Keratinocyte (primary cell): ENCODE results near the gene CCL15.

ENCODE experiments used
- EZH2 ChIP-seq: IDR thresholded peaks from one replicate; pipeline ENCODE4 v1.6.1; 2012; ENCODE audit warnings: inconsistent platforms, mild to moderate bottlenecking, low read length, moderate library complexity
- TF ChIP-seq, protein P1 (sequence below), 3 experiments: IDR thresholded peaks in 1 of 3; conservative IDR thresholded peaks in 1 of 3; optimal IDR thresholded peaks in 1 of 3; 2 replicates in 2 of 3; 3 replicates in 1 of 3; pipeline versions ENCODE3 to v1.5.1; 2011; ENCODE audit warnings: low read length in 3 of 3, mild to moderate bottlenecking in 3 of 3, moderate library complexity in 2 of 3, control low read depth in 1 of 3, inconsistent platforms in 1 of 3; ENCODE audit not compliant: insufficient read depth in 2 of 3; ENCODE audit errors: extremely low read depth in 1 of 3

DNA sequence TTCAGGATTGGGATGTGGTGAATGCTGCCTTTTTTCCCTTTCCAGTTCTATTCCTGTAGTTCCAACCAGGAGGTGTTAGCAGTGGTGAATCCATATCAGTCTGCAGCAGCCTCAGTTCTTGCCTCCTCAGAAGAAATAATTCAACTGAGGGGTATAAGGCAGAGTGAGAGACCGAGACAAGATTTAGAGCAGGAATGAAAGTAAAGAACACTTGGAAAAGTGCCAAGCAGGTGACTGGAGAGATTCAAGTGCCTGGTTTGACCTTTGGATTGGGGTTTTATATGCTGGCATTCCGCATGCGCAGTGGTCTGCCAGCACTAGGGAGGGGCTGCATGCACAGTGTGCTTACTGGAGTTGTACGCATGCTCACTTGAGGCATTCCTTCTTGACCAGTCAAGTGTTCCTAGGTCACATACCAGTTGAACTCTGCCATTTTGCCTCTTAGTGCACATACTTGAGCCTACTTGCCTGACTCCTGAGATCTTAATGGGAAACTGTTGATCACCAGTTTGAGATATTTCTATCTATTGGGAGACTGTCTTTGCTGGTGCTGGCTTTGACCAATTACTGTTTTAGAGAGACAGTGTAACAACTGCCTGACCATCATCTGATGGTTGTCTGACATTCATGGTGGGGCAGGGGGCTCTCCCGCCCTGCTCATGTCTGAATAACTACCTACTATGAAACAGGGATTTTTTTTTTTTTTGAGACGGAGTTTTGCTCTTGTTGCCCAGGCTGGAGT, 680 bp upstream of the CCL15 start:
- TF ChIP-seq, protein P1, sequence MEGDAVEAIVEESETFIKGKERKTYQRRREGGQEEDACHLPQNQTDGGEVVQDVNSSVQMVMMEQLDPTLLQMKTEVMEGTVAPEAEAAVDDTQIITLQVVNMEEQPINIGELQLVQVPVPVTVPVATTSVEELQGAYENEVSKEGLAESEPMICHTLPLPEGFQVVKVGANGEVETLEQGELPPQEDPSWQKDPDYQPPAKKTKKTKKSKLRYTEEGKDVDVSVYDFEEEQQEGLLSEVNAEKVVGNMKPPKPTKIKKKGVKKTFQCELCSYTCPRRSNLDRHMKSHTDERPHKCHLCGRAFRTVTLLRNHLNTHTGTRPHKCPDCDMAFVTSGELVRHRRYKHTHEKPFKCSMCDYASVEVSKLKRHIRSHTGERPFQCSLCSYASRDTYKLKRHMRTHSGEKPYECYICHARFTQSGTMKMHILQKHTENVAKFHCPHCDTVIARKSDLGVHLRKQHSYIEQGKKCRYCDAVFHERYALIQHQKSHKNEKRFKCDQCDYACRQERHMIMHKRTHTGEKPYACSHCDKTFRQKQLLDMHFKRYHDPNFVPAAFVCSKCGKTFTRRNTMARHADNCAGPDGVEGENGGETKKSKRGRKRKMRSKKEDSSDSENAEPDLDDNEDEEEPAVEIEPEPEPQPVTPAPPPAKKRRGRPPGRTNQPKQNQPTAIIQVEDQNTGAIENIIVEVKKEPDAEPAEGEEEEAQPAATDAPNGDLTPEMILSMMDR (optimal IDR thresholded peaks at IDR 0.05 in 1 of 3, IDR thresholded peaks at IDR 0.05 in 1 of 3, conservative IDR thresholded peaks at IDR 0.05 in 1 of 3; ENCODE audit: extremely low read depth in 1 of 3, insufficient read depth in 2 of 3, low read length in 3 of 3), result no peak
- no peak for TF ChIP-seq EZH2
